ENCODE measurements around the gene STMN3.

STMN3 gene

DNA sequence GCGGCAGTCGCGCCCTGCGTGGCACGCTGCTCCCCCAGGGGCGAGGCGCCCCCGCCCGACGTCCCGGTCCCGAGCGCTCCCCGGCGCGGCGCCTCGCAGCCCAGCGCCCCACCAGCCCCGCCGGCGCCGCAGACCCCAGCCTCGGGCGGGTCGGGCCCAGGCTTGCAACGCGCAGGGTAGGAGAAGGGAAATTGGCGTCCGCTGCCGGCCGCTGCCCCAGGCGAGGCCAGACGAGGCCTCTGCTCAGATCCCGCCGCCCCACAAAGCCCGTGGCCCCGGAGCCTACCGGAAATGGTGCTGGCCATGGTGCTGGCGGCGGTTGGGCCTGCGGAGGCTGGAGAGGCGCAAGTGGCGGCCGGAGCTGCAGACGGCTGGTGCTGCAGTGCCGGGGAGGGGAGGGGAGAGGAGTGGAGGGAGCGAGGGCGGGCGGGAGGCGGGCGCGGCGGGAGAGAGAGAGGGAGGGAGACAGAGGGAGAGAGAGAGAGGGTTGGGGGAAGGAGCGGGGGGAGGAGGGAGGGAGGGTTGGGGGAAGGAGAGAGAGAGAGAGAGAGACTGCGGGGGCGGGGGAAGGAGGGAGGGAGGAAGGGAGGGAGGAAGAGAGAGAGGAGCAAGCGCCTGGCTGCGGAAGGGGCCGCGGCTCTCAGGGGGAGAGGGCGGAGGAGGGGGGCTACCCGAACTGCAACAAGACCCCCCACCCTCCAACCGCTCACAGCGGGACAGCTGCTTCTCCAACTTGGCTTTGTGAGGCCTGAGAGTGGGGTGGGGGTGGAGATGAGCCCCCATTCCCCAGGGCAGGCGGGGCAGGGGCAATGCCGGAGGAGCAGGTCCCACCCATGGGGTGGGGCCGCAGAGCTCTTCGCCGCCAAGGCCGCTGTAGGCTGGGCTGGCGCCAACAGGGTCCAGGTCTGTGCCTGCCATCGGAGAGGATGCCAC, at the start of gene STMN3:
TSS of gene STMN3 (minus strand) at position 384 of the 933 bp plus-strand sequence. CDS start at position 305, 79 bp downstream.
- peak; percentile 65 for ATAC-seq
- Mint-ChIP-seq H3K27ac (peak within 1 kb of the TSS; percentile 67), H3K4me1 (peaks cover 35% of the 10 kb centered on the region), H3K9me3 (no peaks in the 10 kb centered on the region), H3K36me3 (peaks cover 10% of the 10 kb centered on the region), H3K4me3 (peak within 1 kb of the TSS; percentile 84)
- DNase-seq (ENCODE audit: low spot score in 2 of 2) = peak; percentile 63 to 86

DNA sequence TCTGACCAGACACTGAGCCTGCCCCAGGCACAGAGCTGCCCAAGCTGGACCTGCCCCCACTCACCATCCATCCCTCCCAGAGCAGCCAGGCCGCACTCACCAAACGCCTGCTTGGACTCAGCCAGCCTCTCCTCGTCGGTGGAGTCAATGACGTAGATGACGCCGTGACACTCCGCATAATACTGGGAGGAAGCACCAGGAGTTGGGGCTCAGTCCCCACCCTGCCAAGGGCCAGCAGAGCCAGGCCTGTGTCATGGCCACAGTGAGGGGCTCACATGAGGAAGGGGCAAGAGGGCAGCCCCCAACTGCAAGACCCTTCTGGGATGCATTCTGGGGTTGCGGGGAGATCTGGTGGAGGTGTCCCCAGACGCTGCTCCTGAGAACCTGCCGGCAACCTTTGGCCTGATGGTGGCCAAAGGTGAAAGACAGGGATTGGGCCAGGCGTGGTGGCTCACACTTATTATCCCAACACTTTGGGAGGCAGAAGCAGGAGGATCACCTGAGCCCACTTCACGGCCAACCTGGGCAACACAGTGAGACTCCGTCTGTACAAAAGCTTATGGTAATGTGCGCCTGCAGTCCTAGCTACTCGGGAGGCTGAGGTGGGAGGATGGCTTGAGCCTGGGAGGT, 48.9 kb upstream of the STMN3 start:
- H3K4me3 Mint-ChIP-seq = no peak overlapping the region
- peak overlapping the region; percentile 71 for H3K27ac Mint-ChIP-seq
- peaks cover 48% of the 10 kb centered on the region for H3K4me1 Mint-ChIP-seq
- DNase-seq (ENCODE audit: low spot score in 2 of 2) (no peak), ATAC-seq (no peak)
- H3K9me3 Mint-ChIP-seq = no peaks in the 10 kb centered on the region
- H3K36me3 Mint-ChIP-seq = peaks cover 53% of the 10 kb centered on the region

DNA sequence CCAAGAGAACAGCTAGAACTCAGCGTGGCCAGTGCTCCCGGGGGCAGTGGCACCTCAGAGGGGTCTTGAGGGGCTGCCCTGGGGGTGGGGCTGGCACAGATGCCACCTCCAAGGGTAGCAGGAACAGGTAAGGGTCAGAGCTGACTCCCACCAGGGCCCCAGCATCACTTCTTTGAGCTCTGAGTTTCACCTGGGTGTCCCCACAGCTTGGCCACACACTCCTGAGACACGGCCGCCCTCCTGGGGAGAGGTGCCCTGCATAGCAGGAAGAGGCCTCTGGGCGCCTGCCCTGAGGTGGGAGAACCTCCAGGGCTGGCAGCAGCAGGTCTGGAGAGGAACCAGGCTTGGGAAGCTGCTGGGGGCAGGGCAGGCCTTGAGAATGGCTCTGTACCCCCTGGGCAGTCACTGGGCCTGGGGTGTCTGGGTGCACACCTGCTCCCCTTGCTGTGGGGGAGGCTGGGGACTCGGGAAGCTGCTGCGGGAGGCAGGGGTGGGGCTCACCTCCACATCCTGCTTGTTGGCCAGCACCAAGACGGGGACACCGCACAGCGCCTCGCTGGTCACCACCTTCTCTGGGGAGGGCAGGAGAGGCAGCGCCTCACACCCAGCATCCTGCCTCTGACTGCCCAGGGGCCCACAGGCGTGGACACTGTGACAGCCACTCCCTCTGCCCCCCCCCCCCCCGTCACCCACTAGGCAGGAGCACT, 48.3 kb upstream of the STMN3 start:
- Mint-ChIP-seq H3K9me3 (no peaks in the 10 kb centered on the region), H3K4me3 (no peak overlapping the region), H3K27ac (peak overlapping the region; percentile 78), H3K4me1 (peaks cover 48% of the 10 kb centered on the region), H3K36me3 (peaks cover 51% of the 10 kb centered on the region)
- ATAC-seq = no peak
- no peak for DNase-seq (ENCODE audit: low spot score in 2 of 2)

DNA sequence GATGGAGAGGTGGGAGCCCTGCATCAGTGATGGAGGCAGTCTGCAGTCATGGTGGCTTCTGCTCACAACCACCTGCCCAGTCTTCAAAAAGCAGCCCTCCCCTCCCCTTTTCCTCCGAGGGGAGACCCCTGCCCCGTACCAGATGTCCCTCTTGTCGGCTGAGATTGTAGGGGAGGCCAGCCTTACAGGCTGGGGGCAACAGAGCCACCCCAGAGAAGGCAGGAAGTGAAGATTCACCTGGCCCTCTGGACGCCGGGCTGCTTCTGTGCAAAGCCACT, 47.8 kb upstream of the STMN3 start:
- DNase-seq (ENCODE audit: low spot score in 2 of 2) (no peak), ATAC-seq (no peak)
- Mint-ChIP-seq H3K36me3 (peaks cover 51% of the 10 kb centered on the region), H3K4me3 (no peak overlapping the region), H3K9me3 (no peaks in the 10 kb centered on the region), H3K27ac (peak overlapping the region; percentile 78), H3K4me1 (peaks cover 48% of the 10 kb centered on the region)

DNA sequence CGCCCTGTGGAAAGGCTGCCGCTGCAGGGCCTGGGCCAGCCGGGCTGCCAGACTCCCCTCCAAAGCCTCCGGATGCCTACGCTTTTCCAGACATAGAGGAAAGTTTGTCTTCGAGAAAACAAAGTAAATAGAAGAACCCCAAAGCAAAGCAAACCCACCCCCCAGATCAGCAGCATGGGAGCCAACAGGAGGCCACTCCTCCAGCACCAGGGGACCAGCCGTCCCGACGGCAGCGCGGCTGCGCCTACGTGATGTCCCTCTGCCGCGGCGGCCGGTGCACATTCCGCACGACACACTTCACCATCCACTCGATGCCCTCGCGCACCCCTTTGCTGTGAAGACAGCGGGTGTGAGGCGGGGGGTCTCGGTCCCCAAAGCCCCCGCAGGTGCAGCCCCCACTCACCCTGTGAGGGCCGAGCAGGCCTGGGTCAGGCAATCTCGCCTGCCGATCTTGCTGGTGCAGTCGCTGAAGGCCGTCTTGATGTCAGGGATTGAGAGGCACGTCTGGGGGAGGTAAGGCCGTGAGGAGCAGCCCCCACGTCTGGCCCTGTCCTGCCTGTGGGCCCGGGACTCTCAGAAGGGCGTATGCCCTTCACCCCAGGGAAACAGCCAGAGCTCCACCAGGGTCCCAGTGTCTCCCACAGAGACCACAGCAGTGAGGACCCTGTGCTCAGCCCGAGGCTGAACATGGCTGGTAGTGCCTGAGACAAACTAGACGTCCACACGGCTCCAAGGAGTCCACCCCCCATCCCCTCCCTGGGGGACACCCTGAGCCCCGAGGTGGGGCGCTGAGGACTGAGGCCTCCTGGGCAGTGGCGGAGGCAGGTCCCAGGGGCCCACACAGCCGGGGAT, 47.2 kb upstream of the STMN3 start:
- Mint-ChIP-seq H3K9me3 (no peaks in the 10 kb centered on the region), H3K36me3 (peaks cover 50% of the 10 kb centered on the region), H3K4me3 (no peak overlapping the region), H3K27ac (peak overlapping the region; percentile 78), H3K4me1 (peaks cover 46% of the 10 kb centered on the region)
- ATAC-seq = no peak
- no peak for DNase-seq (ENCODE audit: low spot score in 2 of 2)

DNA sequence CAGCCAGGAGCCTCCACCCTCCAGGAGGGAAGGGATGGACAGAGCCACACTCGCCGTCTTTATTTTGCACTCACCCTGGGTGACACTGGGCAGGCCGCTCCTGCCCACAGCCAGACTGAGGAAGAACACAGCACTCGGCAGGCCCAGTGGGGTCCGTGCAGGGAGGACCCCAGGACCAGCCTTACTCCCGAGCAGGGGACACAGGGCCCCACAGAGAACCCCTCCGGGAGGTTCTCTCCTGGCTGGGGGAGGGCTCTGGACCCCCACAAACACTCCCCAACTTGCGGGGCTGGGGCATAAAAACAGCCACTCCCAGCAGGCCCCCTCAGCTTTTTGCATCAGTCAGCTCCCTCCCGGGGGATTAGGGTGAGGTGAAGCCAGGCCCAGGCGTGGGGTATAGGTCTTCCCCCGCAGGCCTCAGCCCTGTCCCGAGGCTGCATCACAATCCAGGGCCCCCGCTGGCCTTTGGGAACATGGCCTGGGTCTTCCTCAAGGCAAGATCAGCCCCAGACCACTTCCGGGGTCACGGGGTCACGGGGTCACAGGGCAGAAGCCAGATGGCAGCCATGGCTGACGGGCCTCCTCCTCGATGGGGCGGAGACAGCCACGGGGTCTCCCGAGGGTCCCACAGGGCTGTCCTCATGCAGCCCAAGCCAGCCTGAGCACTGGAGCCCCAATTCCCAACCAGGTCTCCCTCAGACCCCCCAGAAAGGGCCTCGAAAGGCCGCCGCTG, 46.4 kb upstream of the STMN3 start:
- no peaks in the 10 kb centered on the region for H3K9me3 Mint-ChIP-seq
- H3K27ac Mint-ChIP-seq = peak overlapping the region; percentile 78
- H3K4me3 Mint-ChIP-seq = peak overlapping the region; percentile 53
- peak in 1 of 2 donors; percentile 51 for DNase-seq (ENCODE audit: low spot score in 2 of 2)
- H3K4me1 Mint-ChIP-seq = peaks cover 39% of the 10 kb centered on the region
- H3K36me3 Mint-ChIP-seq = peaks cover 50% of the 10 kb centered on the region
- no peak for ATAC-seq

DNA sequence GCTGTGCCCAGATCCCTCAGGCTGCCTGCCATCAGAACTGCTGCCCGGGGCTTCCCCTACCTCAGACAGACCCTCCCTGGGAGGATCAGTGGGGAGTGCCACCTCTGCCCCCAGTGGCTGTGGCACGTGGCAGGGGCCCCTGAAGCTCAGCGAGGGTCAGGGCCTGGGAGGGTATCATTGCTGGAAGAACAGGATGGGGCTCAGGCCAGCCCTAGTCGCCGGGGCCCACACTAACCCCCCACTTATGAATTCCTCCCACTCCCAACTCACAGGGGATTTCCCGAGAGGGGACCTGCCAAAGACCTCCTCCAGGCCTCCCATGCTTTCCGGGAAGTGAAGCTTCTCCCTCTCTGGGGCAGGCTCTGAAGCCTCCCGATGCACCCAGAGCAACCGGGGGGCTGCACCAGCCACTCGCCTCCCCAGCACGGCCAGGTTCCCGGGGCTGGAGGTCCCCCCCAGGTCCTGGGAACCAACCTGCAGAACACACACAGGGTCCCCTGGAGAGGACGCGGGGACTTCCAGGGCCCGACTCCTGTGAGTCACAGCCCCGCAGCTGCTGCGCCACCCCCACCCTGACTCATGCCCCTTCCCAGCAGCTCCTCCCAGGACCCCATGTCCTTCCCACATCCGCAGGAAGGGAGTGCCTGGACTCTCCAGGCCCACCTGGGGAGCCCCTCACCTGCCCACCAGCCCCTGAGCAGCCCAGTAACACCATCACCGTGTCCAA, 45.7 kb upstream of the STMN3 start:
- peak overlapping the region; percentile 78 for H3K27ac Mint-ChIP-seq
- no peaks in the 10 kb centered on the region for H3K9me3 Mint-ChIP-seq
- H3K36me3 Mint-ChIP-seq = peaks cover 51% of the 10 kb centered on the region
- peaks cover 41% of the 10 kb centered on the region for H3K4me1 Mint-ChIP-seq
- ATAC-seq = peak; percentile 78
- DNase-seq (ENCODE audit: low spot score in 2 of 2) = peak in 1 of 2 donors; percentile 80
- peak overlapping the region; percentile 53 for H3K4me3 Mint-ChIP-seq

DNA sequence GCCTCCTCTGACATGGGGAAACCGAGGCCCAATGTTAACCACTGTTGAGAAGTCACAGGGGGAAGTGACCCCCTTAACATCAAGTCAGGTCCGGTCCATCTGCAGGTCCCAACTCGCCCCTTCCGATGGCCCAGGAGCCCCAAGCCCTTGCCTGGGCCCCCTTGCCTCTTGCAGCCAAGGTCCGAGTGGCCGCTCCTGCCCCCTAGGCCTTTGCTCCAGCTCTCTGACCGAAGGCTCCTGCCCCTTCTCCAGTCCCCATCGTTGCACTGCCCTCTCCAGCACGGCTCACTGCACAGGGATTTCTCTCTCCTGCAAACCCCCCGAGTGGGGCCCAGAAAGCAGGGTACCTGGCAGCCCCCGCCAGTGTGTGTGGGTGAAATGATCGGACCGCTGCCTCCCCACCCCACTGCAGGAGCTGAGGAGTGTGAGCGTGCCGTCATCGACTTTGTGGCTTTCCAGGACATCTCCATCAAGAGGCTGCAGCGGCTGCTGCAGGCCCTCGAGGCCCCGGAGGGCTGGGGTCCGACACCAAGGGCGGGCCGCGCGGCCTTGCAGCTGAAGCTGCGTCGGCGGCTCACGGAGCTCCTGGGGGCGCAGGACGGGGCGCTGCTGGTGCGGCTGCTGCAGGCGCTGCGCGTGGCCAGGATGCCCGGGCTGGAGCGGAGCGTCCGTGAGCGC, 44.8 kb upstream of the STMN3 start:
- H3K27ac Mint-ChIP-seq = peak overlapping the region; percentile 67
- no peak for ATAC-seq
- H3K4me3 Mint-ChIP-seq = peak overlapping the region; percentile 35
- peaks cover 59% of the 10 kb centered on the region for H3K36me3 Mint-ChIP-seq
- H3K4me1 Mint-ChIP-seq = peaks cover 43% of the 10 kb centered on the region
- DNase-seq (ENCODE audit: low spot score in 2 of 2) = peak in 1 of 2 donors; percentile 51
- no peaks in the 10 kb centered on the region for H3K9me3 Mint-ChIP-seq

DNA sequence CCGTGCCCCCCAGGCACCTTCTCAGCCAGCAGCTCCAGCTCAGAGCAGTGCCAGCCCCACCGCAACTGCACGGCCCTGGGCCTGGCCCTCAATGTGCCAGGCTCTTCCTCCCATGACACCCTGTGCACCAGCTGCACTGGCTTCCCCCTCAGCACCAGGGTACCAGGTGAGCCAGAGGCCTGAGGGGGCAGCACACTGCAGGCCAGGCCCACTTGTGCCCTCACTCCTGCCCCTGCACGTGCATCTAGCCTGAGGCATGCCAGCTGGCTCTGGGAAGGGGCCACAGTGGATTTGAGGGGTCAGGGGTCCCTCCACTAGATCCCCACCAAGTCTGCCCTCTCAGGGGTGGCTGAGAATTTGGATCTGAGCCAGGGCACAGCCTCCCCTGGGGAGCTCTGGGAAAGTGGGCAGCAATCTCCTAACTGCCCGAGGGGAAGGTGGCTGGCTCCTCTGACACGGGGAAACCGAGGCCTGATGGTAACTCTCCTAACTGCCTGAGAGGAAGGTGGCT, 44.2 kb upstream of the STMN3 start:
- DNase-seq (ENCODE audit: low spot score in 2 of 2) = peak in 1 of 2 donors; percentile 54
- no peak for ATAC-seq
- Mint-ChIP-seq H3K4me1 (peaks cover 37% of the 10 kb centered on the region), H3K27ac (peak overlapping the region; percentile 67), H3K4me3 (peak overlapping the region; percentile 35), H3K9me3 (no peaks in the 10 kb centered on the region), H3K36me3 (peaks cover 59% of the 10 kb centered on the region)

DNA sequence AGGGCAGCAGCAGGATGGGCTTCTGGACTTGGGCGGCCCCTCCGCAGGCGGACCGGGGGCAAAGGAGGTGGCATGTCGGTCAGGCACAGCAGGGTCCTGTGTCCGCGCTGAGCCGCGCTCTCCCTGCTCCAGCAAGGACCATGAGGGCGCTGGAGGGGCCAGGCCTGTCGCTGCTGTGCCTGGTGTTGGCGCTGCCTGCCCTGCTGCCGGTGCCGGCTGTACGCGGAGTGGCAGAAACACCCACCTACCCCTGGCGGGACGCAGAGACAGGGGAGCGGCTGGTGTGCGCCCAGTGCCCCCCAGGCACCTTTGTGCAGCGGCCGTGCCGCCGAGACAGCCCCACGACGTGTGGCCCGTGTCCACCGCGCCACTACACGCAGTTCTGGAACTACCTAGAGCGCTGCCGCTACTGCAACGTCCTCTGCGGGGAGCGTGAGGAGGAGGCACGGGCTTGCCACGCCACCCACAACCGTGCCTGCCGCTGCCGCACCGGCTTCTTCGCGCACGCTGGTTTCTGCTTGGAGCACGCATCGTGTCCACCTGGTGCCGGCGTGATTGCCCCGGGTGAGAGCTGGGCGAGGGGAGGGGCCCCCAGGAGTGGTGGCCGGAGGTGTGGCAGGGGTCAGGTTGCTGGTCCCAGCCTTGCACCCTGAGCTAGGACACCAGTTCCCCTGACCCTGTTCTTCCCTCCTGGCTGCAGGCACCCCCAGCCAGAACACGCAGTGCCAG, 43.6 kb upstream of the STMN3 start, which contains the start of gene TNFRSF6B:
TSS of gene TNFRSF6B (plus strand) at position 25 of the 729 bp plus-strand sequence. CDS start at position 141, 116 bp downstream.
- peaks cover 31% of the 10 kb centered on the region for H3K4me1 Mint-ChIP-seq
- ATAC-seq = peak; percentile 1
- H3K36me3 Mint-ChIP-seq = peaks cover 63% of the 10 kb centered on the region
- DNase-seq (ENCODE audit: low spot score in 2 of 2) = peak in 1 of 2 donors; percentile 51
- H3K27ac Mint-ChIP-seq = peak within 1 kb of the TSS; percentile 70
- H3K4me3 Mint-ChIP-seq = peak within 1 kb of the TSS; percentile 35
- H3K9me3 Mint-ChIP-seq = no peaks in the 10 kb centered on the region

DNA sequence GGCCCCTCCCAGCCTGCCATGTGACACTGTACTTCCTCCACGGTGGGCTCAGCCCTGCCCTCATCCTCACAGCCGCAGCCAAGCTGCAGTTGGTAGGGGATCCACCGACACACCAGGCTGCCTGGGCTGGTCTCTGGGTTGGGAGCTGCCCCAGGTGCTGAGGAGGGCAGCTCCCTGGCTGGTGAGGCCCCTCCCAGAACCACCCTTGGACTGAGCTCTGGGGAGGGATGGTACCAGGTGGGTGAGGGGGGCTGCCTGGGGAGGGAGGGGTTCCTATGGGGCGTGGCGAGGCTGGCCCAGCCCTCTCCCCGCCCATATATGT, 43.0 kb upstream of the STMN3 start:
- H3K9me3 Mint-ChIP-seq = no peaks in the 10 kb centered on the region
- peak overlapping the region; percentile 70 for H3K27ac Mint-ChIP-seq
- DNase-seq (ENCODE audit: low spot score in 2 of 2) (peak in 1 of 2 donors; percentile 53), ATAC-seq (peak; percentile 38)
- H3K4me3 Mint-ChIP-seq = no peak overlapping the region
- peaks cover 34% of the 10 kb centered on the region for H3K4me1 Mint-ChIP-seq
- peaks cover 68% of the 10 kb centered on the region for H3K36me3 Mint-ChIP-seq

DNA sequence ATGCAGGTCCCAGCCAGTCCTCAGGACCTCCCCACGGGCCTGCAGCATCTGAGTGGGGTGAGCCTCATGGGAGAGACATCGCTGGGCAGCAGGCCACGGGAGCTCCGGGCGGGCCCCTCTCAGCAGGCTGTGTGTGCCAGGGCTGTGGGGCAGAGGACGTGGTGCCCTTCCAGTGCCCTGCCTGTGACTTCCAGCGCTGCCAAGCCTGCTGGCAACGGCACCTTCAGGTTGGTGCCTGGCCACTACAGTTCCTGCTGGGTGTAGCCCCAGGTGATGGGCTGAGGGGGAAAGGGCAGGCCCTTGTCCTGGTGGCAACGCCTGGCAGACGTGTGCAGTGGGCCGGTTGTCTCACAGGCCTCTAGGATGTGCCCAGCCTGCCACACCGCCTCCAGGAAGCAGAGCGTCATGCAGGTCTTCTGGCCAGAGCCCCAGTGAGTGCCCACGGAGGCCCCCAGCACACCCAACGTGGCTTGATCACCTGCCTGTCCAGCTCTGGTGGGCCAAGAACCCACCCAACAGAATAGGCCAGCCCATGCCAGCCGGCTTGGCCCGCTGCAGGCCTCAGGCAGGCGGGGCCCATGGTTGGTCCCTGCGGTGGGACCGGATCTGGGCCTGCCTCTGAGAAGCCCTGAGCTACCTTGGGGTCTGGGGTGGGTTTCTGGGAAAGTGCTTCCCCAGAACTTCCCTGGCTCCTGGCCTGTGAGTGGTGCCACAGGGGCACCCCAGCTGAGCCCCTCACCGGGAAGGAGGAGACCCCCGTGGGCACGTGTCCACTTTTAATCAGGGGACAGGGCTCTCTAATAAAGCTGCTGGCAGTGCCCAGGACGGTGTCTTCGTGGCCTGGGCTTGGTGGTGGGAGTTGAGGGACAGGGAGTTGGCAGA, 42.4 kb upstream of the STMN3 start:
- peaks cover 72% of the 10 kb centered on the region for H3K36me3 Mint-ChIP-seq
- H3K27ac Mint-ChIP-seq = peak overlapping the region; percentile 70
- ATAC-seq (no peak), DNase-seq (ENCODE audit: low spot score in 2 of 2) (no peak)
- no peak overlapping the region for H3K4me3 Mint-ChIP-seq
- H3K4me1 Mint-ChIP-seq = peaks cover 36% of the 10 kb centered on the region
- no peaks in the 10 kb centered on the region for H3K9me3 Mint-ChIP-seq

Data from stimulated activated effector memory CD8-positive, alpha-beta T cell treated with anti-CD3 and anti-CD28 coated beads, Interleukin-12 subunit alpha, Interleukin-12 subunit beta, amount 100 ng/mL, for 72 hours (primary cell).